Hepatocyte (in vitro differentiated cells): Measurements from ENCODE around the gene CYP11A1. TPM values are rescaled to one million over a fixed set of nuclear protein-coding genes. Genes with fewer than 3 reads are reported as not detected.

Source experiments
- DNase-seq: peaks from one replicate; pipeline ENCODE4 v3.0.0-alpha.2; 2016; ENCODE audit warnings: low spot score
- H2AFZ ChIP-seq: fragments of 200-600 bp; sonication (generic); 2 replicates; pipeline ENCODE4 v1.6.0; 2016; ENCODE audit warnings: antibody characterized with exemption, mild to moderate bottlenecking
- H3K27ac ChIP-seq: fragments of 200-600 bp; sonication (generic); 2 replicates; pipeline ENCODE4 v1.5.1; 2016; ENCODE audit warnings: mild to moderate bottlenecking
- H3K27me3 ChIP-seq: fragments of 200-600 bp; sonication (generic); 2 replicates; pipeline ENCODE4 v1.6.1; 2016
- H3K36me3 ChIP-seq: fragments of 200-600 bp; sonication (generic); replicated peaks from 2 replicates; pipeline ENCODE4 v1.5.1; 2016; ENCODE audit warnings: low read depth; ENCODE audit not compliant: insufficient read depth
- H3K4me1 ChIP-seq: fragments of 200-600 bp; sonication (generic); 2 replicates; pipeline ENCODE4 v1.5.1; 2016; ENCODE audit warnings: mild to moderate bottlenecking, moderate library complexity; ENCODE audit not compliant: insufficient read depth
- H3K4me2 ChIP-seq: fragments of 200-600 bp; sonication (generic); 2 replicates; pipeline ENCODE4 v1.6.0; 2016
- H3K4me3 ChIP-seq: fragments of 200-600 bp; sonication (generic); 2 replicates; pipeline ENCODE4 v1.5.1; 2016; ENCODE audit warnings: mild to moderate bottlenecking
- H3K79me2 ChIP-seq: fragments of 200-600 bp; sonication (generic); 2 replicates; pipeline ENCODE4 v1.6.0; 2017; ENCODE audit warnings: mild to moderate bottlenecking
- H3K9me2 ChIP-seq: fragments of 200-600 bp; sonication (generic); replicated peaks from 2 replicates; pipeline ENCODE4 v1.6.0; 2017; ENCODE audit warnings: mild to moderate bottlenecking; ENCODE audit not compliant: insufficient read depth
- H3K9me3 ChIP-seq: fragments of 200-600 bp; sonication (generic); 2 replicates; pipeline ENCODE4 v1.5.1; 2016; ENCODE audit warnings: low read depth, mild to moderate bottlenecking
- H4K20me1 ChIP-seq: fragments of 200-600 bp; sonication (generic); 2 replicates; pipeline ENCODE4 v1.6.0; 2016; ENCODE audit warnings: mild to moderate bottlenecking; ENCODE audit not compliant: insufficient read depth, poor library complexity, severe bottlenecking
- EZH2 ChIP-seq: fragments of 200-600 bp; sonication (generic); IDR thresholded peaks from 2 replicates; pipeline ENCODE4 v1.6.1; 2016; ENCODE audit warnings: antibody characterized with exemption, mild to moderate bottlenecking, borderline replicate concordance
- EZH2phosphoT487 ChIP-seq: fragments of 200-600 bp; sonication (generic); IDR thresholded peaks from one replicate; pipeline ENCODE4 v1.6.1; 2018; ENCODE audit warnings: antibody characterized with exemption, mild to moderate bottlenecking, low read depth, moderate library complexity; ENCODE audit not compliant: unreplicated experiment, severe bottlenecking
- WGBS: methylation state at CpG from one replicate; pipeline ENCODE4 v1.1.6; 2016; ENCODE audit warnings: low lambda C conversion rate; ENCODE audit errors: missing lambda C conversion rate; 5-methylcytosine and 5-hydroxymethylcytosine counted together
- polyA plus RNA-seq: library from polyadenylated mRNA; unstranded; fragments of >200 nt; fragmentation: Nextera tagmentation; extraction: Ambion mirVana; gene quantifications from 2 replicates; pipeline ENCODE4 v1.2.1, GENCODE V29; 2016
- total RNA-seq: library from RNA; depleted of rRNA; stranded (reverse); fragments of >200 nt; gene quantifications from 2 replicates; pipeline ENCODE4 v1.2.3, GENCODE V29; 2014
- TF ChIP-seq, protein P1 (sequence below): fragments of 200-600 bp; sonication (generic); IDR thresholded peaks from 2 replicates; pipeline ENCODE4 v1.5.1; 2016; ENCODE audit warnings: antibody characterized with exemption, mild to moderate bottlenecking; ENCODE audit not compliant: poor library complexity

Gene CYP11A1
- total and polyA plus RNA-seq, 2 experiments from 2014 or later = 0.80 to 2.6 TPM

DNA sequence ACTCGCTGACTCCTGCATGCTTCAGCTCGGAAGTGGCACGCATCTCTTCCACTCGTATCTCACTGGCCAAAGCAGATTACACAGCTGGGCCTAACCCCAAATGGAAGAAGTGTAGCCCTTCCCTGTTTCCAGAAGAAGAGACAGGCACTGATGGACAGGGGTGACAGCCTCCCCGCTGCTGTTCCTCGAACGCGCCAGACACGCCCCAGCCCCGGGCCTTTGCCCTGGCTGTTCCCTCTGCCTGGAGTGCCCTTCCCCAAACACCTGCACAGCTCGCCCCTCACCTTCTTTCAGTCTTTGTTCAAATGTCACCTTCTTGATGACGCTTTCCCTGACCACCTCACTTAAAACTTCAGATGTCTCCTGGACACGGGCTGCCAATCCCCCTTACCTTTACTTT is 26.0 kb upstream of the CYP11A1 start:
- H3K9me3 ChIP-seq = no peaks in the 10 kb centered on the region
- DNase-seq = no peak
- H3K4me1 ChIP-seq = peaks cover 45% of the 10 kb centered on the region

DNA sequence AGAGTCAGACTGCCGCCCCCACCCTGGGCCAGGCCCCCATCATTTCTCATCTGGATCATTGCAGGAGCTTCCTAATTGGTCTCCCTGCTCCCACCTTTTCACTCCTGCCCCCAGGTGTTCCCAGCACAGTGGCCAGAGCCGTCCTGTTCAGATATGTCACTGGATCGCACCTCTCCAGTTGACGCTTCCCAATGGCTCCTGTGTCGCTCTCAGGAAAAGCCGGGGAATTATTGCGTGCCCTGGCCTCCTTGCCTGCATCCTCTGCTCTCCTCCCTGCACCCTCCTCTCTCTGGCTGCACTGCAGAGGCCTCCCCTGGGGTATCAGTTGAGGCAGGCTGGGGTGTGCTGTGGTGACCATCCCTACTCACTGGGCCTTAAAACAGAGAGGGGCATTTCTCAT is 25.5 kb upstream of the CYP11A1 start:
- no peak overlapping the region for H3K4me3 ChIP-seq
- no peaks in the 10 kb centered on the region for H3K9me3 ChIP-seq
- DNase-seq = no peak
- H3K4me2 ChIP-seq = peak overlapping the region; percentile 25
- no peaks in the 10 kb centered on the region for H3K36me3 ChIP-seq
- H4K20me1 ChIP-seq = no peaks in the 10 kb centered on the region
- H2AFZ ChIP-seq = no peak overlapping the region
- no peak for TF ChIP-seq EZH2
- no peak for TF ChIP-seq EZH2phosphoT487
- TF ChIP-seq, protein P1, sequence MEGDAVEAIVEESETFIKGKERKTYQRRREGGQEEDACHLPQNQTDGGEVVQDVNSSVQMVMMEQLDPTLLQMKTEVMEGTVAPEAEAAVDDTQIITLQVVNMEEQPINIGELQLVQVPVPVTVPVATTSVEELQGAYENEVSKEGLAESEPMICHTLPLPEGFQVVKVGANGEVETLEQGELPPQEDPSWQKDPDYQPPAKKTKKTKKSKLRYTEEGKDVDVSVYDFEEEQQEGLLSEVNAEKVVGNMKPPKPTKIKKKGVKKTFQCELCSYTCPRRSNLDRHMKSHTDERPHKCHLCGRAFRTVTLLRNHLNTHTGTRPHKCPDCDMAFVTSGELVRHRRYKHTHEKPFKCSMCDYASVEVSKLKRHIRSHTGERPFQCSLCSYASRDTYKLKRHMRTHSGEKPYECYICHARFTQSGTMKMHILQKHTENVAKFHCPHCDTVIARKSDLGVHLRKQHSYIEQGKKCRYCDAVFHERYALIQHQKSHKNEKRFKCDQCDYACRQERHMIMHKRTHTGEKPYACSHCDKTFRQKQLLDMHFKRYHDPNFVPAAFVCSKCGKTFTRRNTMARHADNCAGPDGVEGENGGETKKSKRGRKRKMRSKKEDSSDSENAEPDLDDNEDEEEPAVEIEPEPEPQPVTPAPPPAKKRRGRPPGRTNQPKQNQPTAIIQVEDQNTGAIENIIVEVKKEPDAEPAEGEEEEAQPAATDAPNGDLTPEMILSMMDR = no peak
- no peaks in the 10 kb centered on the region for H3K9me2 ChIP-seq
- H3K4me1 ChIP-seq = peaks cover 50% of the 10 kb centered on the region
- WGBS = 86% methylated on average over 7 of the region's 7 CpGs
- H3K27ac ChIP-seq = no peak overlapping the region
- H3K27me3 ChIP-seq = no peaks in the 10 kb centered on the region
- H3K79me2 ChIP-seq = no peaks in the 10 kb centered on the region

More for the DNA sequence above, 26.0 kb upstream of the CYP11A1 start:
- no peak overlapping the region for H3K4me2 ChIP-seq
- H3K27ac ChIP-seq = no peak overlapping the region
- no peaks in the 10 kb centered on the region for H4K20me1 ChIP-seq
- WGBS = 95% methylated on average over 13 of the region's 13 CpGs
- no peaks in the 10 kb centered on the region for H3K9me2 ChIP-seq
- no peaks in the 10 kb centered on the region for H3K79me2 ChIP-seq
- no peak overlapping the region for H3K4me3 ChIP-seq
- H2AFZ ChIP-seq = no peak overlapping the region
- no peaks in the 10 kb centered on the region for H3K27me3 ChIP-seq
- no peak for TF ChIP-seq EZH2
- TF ChIP-seq, protein P1 = no peak
- TF ChIP-seq EZH2phosphoT487 = no peak
- H3K36me3 ChIP-seq = no peaks in the 10 kb centered on the region

DNA sequence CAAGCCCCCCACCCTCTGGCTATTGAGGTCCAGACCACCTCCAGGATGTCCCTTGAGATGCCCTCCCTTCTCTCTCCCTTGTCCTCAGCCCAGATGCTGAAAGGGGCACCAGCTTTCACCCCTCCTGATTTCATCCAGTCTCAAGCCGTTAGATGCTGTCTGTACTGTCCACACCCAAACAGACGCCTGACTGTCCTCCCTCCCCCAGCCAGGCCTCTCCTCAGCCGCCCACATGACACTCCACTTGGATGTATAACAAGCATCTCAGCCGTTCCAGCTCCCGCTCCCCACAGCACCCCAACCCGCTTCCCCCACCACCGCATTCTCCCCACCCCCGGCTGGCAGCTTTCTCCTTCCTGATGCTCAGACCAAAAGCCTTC is 25.0 kb upstream of the CYP11A1 start:
- Histone ChIP-seq H3K27me3 (no peaks in the 10 kb centered on the region), H2AFZ (no peak overlapping the region), H3K9me2 (no peaks in the 10 kb centered on the region), H3K79me2 (no peaks in the 10 kb centered on the region), H3K4me2 (peak overlapping the region; percentile 25), H3K27ac (peak overlapping the region; percentile 49), H3K4me1 (peaks cover 50% of the 10 kb centered on the region), H3K36me3 (no peaks in the 10 kb centered on the region), H4K20me1 (no peaks in the 10 kb centered on the region), H3K9me3 (no peaks in the 10 kb centered on the region), H3K4me3 (no peak overlapping the region)
- DNase-seq = peak; percentile 56
- TF ChIP-seq, protein P1 = no peak
- TF ChIP-seq EZH2 (no peak), EZH2phosphoT487 (no peak)
- WGBS = 43% methylated on average over 3 of the region's 8 CpGs
